Measurements from ENCODE around the gene WEE2.

WEE2 gene

DNA sequence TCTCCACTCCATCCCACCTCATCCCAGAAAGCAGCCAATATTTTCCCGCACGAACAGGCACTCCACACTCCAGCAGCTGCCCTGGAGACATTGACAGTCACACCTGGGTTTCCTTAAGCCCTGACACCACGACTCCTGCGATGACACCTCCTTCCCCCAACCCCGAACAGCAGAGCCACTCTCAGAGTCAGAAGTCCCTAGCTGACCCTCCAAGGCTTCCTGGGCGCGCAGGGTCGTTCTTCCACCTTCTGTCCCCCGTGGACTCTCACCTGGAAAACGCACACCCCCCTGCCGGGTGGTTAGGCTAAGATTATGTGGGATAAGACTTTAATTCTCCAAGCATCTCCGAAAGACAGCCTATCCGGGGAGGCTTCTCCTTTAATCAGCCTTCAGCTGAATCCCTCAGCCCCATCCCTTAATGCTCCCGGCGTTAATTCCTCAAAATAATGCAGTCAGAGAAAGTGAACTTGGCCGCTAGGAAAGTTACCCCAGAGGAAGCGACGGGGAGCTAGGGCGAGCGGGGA, 7.2 kb upstream of the WEE2 start (continued):
- TF ChIP-seq ZNF16 (tag by site-specific recombination; IDR thresholded peaks at IDR 0.05; ENCODE audit: low read depth) (no peak), ZNF10 (tag by site-specific recombination; IDR thresholded peaks at IDR 0.05) (no peak), ZNF114 (tag by site-specific recombination; IDR thresholded peaks at IDR 0.05) (no peak), ZNF223 (tag by site-specific recombination; IDR thresholded peaks at IDR 0.05) (no peak), ZXDB (tag by site-specific recombination; IDR thresholded peaks at IDR 0.05) (no peak), BCL11A (tag by site-specific recombination; IDR thresholded peaks at IDR 0.05; ENCODE audit: low read depth) (no peak), ZNF837 (tag by site-specific recombination; IDR thresholded peaks at IDR 0.05) (no peak), ZNF501 (tag by site-specific recombination; IDR thresholded peaks at IDR 0.05) (no peak), ZBTB48 (tag by site-specific recombination; IDR thresholded peaks at IDR 0.05) (peak; percentile 39; the same call in 1 of the 2 replicates), ZNF202 (tag by site-specific recombination; IDR thresholded peaks at IDR 0.05; ENCODE audit: borderline replicate concordance) (no peak), OVOL3 (tag by site-specific recombination; IDR thresholded peaks at IDR 0.05) (no peak)
- TF ChIP-seq, protein P1, sequence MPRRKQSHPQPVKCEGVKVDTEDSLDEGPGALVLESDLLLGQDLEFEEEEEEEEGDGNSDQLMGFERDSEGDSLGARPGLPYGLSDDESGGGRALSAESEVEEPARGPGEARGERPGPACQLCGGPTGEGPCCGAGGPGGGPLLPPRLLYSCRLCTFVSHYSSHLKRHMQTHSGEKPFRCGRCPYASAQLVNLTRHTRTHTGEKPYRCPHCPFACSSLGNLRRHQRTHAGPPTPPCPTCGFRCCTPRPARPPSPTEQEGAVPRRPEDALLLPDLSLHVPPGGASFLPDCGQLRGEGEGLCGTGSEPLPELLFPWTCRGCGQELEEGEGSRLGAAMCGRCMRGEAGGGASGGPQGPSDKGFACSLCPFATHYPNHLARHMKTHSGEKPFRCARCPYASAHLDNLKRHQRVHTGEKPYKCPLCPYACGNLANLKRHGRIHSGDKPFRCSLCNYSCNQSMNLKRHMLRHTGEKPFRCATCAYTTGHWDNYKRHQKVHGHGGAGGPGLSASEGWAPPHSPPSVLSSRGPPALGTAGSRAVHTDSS (tag by site-specific recombination; IDR thresholded peaks at IDR 0.05): no peak
- TF ChIP-seq, protein P2, sequence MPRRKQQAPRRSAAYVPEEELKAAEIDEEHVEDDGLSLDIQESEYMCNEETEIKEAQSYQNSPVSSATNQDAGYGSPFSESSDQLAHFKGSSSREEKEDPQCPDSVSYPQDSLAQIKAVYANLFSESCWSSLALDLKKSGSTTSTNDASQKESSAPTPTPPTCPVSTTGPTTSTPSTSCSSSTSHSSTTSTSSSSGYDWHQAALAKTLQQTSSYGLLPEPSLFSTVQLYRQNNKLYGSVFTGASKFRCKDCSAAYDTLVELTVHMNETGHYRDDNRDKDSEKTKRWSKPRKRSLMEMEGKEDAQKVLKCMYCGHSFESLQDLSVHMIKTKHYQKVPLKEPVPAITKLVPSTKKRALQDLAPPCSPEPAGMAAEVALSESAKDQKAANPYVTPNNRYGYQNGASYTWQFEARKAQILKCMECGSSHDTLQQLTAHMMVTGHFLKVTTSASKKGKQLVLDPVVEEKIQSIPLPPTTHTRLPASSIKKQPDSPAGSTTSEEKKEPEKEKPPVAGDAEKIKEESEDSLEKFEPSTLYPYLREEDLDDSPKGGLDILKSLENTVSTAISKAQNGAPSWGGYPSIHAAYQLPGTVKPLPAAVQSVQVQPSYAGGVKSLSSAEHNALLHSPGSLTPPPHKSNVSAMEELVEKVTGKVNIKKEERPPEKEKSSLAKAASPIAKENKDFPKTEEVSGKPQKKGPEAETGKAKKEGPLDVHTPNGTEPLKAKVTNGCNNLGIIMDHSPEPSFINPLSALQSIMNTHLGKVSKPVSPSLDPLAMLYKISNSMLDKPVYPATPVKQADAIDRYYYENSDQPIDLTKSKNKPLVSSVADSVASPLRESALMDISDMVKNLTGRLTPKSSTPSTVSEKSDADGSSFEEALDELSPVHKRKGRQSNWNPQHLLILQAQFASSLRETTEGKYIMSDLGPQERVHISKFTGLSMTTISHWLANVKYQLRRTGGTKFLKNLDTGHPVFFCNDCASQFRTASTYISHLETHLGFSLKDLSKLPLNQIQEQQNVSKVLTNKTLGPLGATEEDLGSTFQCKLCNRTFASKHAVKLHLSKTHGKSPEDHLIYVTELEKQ (tag by site-specific recombination; IDR thresholded peaks at IDR 0.05; ENCODE audit: borderline replicate concordance): no peak
- TF ChIP-seq, protein P3, sequence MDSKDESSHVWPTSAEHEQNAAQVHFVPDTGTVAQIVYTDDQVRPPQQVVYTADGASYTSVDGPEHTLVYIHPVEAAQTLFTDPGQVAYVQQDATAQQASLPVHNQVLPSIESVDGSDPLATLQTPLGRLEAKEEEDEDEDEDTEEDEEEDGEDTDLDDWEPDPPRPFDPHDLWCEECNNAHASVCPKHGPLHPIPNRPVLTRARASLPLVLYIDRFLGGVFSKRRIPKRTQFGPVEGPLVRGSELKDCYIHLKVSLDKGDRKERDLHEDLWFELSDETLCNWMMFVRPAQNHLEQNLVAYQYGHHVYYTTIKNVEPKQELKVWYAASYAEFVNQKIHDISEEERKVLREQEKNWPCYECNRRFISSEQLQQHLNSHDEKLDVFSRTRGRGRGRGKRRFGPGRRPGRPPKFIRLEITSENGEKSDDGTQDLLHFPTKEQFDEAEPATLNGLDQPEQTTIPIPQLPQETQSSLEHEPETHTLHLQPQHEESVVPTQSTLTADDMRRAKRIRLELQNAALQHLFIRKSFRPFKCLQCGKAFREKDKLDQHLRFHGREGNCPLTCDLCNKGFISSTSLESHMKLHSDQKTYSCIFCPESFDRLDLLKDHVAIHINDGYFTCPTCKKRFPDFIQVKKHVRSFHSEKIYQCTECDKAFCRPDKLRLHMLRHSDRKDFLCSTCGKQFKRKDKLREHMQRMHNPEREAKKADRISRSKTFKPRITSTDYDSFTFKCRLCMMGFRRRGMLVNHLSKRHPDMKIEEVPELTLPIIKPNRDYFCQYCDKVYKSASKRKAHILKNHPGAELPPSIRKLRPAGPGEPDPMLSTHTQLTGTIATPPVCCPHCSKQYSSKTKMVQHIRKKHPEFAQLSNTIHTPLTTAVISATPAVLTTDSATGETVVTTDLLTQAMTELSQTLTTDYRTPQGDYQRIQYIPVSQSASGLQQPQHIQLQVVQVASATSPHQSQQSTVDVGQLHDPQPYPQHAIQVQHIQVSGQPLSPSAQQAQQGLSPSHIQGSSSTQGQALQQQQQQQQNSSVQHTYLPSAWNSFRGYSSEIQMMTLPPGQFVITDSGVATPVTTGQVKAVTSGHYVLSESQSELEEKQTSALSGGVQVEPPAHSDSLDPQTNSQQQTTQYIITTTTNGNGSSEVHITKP (tag by site-specific recombination; IDR thresholded peaks at IDR 0.05): peak; percentile 47
- TF ChIP-seq, protein P4, sequence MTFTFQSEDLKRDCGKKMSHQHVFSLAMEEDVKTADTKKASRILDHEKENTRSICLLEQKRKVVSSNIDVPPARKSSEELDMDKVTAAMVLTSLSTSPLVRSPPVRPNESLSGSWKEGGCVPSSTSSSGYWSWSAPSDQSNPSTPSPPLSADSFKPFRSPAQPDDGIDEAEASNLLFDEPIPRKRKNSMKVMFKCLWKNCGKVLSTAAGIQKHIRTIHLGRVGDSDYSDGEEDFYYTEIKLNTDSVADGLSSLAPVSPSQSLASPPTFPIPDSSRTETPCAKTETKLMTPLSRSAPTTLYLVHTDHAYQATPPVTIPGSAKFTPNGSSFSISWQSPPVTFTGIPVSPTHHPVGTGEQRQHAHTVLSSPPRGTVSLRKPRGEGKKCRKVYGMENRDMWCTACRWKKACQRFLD (tag by site-specific recombination; IDR thresholded peaks at IDR 0.05): no peak
- TF ChIP-seq, protein P5, sequence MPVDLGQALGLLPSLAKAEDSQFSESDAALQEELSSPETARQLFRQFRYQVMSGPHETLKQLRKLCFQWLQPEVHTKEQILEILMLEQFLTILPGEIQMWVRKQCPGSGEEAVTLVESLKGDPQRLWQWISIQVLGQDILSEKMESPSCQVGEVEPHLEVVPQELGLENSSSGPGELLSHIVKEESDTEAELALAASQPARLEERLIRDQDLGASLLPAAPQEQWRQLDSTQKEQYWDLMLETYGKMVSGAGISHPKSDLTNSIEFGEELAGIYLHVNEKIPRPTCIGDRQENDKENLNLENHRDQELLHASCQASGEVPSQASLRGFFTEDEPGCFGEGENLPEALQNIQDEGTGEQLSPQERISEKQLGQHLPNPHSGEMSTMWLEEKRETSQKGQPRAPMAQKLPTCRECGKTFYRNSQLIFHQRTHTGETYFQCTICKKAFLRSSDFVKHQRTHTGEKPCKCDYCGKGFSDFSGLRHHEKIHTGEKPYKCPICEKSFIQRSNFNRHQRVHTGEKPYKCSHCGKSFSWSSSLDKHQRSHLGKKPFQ (tag by site-specific recombination; IDR thresholded peaks at IDR 0.05): no peak

All from HEK293 (cell line).